DOHH2 (cell line): ENCODE results near the gene SMAP2.

Source experiments
- H3F3A ChIP-seq: fragments of 200-600 bp; sonication (generic), shearing (Covaris generic); 2 replicates; pipeline ENCODE4 v1.6.0; 2016; ENCODE audit warnings: antibody characterized with exemption, mild to moderate bottlenecking; ENCODE audit not compliant: control insufficient read depth, insufficient read depth
- H3K27ac ChIP-seq: fragments of 200-600 bp; sonication (generic); 2 replicates; pipeline ENCODE4 v1.5.1; 2014; ENCODE audit warnings: low read depth, mild to moderate bottlenecking, low read length, moderate library complexity
- H3K27me3 ChIP-seq: fragments of 200-600 bp; sonication (generic); 2 replicates; pipeline ENCODE4 v1.6.1; 2014; ENCODE audit warnings: mild to moderate bottlenecking, low read length, mixed read lengths; ENCODE audit not compliant: control insufficient read depth
- H3K36me3 ChIP-seq: fragments of 200-600 bp; sonication (generic); 2 replicates; pipeline ENCODE4 v1.6.1; 2014; ENCODE audit warnings: mild to moderate bottlenecking, low read length, moderate library complexity, mixed read lengths; ENCODE audit not compliant: control insufficient read depth
- H3K4me1 ChIP-seq: fragments of 200-600 bp; sonication (generic); 2 replicates; pipeline ENCODE4 v1.6.1; 2014; ENCODE audit warnings: mild to moderate bottlenecking, low read length, mixed read lengths; ENCODE audit not compliant: control insufficient read depth
- H3K4me2 ChIP-seq: fragments of 200-600 bp; sonication (generic); 2 replicates; pipeline ENCODE4 v1.6.0; 2014; ENCODE audit warnings: mild to moderate bottlenecking, low read length, moderate library complexity
- H3K4me3 ChIP-seq: fragments of 200-600 bp; sonication (generic); 2 replicates; pipeline ENCODE4 v1.5.1; 2014; ENCODE audit warnings: mild to moderate bottlenecking, low read length, mixed read lengths
- H3K79me2 ChIP-seq: fragments of 200-600 bp; sonication (generic); 2 replicates; pipeline ENCODE4 v1.6.1; 2014; ENCODE audit warnings: mild to moderate bottlenecking, low read length, mixed read lengths; ENCODE audit not compliant: control insufficient read depth
- H3K9me2 ChIP-seq: fragments of 200-600 bp; sonication (generic); replicated peaks from 2 replicates; pipeline ENCODE4 v1.6.1; 2014; ENCODE audit warnings: mild to moderate bottlenecking, low read length, mixed read lengths; ENCODE audit not compliant: control insufficient read depth
- H3K9me3 ChIP-seq: fragments of 200-600 bp; sonication (generic); 2 replicates; pipeline ENCODE4 v1.6.1; 2014; ENCODE audit warnings: antibody characterized with exemption, low read length, mixed read lengths; ENCODE audit not compliant: control insufficient read depth, insufficient read depth
- H4K20me1 ChIP-seq: fragments of 200-600 bp; sonication (generic); 2 replicates; pipeline ENCODE4 v1.6.0; 2014; ENCODE audit warnings: low read depth, mild to moderate bottlenecking, antibody characterized with exemption, low read length, moderate library complexity; ENCODE audit not compliant: control insufficient read depth, insufficient read depth
- EZH2phosphoT487 ChIP-seq: fragments of 200-600 bp; sonication (generic); IDR thresholded peaks from 2 replicates; pipeline ENCODE4 v1.6.1; 2017; ENCODE audit warnings: borderline replicate concordance, mild to moderate bottlenecking, antibody characterized with exemption, low read length, moderate library complexity, mixed read lengths
- TF ChIP-seq, protein P1 (sequence below): fragments of 200-600 bp; sonication (generic); IDR thresholded peaks from one replicate; pipeline ENCODE4 v1.5.1; 2014; ENCODE audit warnings: antibody characterized with exemption, mild to moderate bottlenecking, low read depth, low read length; ENCODE audit not compliant: poor library complexity, severe bottlenecking

SMAP2 gene

DNA sequence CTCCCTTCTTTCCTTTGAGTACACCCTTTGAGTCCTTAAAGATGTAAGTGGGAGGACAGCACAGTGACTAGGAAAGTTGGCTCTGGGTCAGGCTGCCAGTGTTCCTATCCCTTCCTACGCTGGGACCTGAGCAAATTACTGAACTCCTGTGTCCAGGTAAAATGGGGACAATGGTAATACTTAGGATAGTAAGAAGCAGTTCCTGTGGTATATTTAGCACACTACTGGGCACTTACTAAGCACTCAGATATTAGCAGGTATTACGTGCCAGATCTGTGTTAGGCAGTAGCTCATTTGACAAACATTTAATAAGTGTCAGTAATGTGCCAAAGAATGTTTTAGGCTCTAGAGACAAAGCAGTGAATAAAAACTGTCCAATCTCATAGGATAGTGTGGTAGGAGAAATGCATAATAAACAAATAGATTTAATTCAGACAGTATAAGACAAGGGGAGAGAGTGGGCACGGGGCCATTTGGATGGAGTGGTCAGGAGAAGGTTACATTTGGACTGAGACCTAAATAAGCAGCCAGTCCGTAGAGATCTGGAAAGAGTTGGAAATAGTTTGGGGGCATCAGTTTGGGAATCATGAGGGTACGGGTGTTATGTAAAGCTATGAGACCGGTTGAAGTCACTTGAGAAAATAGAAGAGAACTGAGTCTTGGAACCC, 50.6 kb downstream of the SMAP2 start:
- no peak overlapping the region for H3K4me2 ChIP-seq
- H3K79me2 ChIP-seq, result no peaks in the 10 kb centered on the region
- H3K27me3 ChIP-seq, result no peaks in the 10 kb centered on the region
- H3K4me1 ChIP-seq, result no peaks in the 10 kb centered on the region
- peaks cover 3% of the 10 kb centered on the region; the same call in 1 of the 2 replicates for H3F3A ChIP-seq
- H4K20me1 ChIP-seq, result no peaks in the 10 kb centered on the region
- H3K9me3 ChIP-seq, result no peaks in the 10 kb centered on the region
- no peak overlapping the region for H3K4me3 ChIP-seq
- TF ChIP-seq, protein P1, sequence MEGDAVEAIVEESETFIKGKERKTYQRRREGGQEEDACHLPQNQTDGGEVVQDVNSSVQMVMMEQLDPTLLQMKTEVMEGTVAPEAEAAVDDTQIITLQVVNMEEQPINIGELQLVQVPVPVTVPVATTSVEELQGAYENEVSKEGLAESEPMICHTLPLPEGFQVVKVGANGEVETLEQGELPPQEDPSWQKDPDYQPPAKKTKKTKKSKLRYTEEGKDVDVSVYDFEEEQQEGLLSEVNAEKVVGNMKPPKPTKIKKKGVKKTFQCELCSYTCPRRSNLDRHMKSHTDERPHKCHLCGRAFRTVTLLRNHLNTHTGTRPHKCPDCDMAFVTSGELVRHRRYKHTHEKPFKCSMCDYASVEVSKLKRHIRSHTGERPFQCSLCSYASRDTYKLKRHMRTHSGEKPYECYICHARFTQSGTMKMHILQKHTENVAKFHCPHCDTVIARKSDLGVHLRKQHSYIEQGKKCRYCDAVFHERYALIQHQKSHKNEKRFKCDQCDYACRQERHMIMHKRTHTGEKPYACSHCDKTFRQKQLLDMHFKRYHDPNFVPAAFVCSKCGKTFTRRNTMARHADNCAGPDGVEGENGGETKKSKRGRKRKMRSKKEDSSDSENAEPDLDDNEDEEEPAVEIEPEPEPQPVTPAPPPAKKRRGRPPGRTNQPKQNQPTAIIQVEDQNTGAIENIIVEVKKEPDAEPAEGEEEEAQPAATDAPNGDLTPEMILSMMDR, result no peak
- TF ChIP-seq EZH2phosphoT487, result no peak
- H3K36me3 ChIP-seq, result peaks cover 27% of the 10 kb centered on the region
- H3K27ac ChIP-seq, result no peak overlapping the region
- no peaks in the 10 kb centered on the region for H3K9me2 ChIP-seq

DNA sequence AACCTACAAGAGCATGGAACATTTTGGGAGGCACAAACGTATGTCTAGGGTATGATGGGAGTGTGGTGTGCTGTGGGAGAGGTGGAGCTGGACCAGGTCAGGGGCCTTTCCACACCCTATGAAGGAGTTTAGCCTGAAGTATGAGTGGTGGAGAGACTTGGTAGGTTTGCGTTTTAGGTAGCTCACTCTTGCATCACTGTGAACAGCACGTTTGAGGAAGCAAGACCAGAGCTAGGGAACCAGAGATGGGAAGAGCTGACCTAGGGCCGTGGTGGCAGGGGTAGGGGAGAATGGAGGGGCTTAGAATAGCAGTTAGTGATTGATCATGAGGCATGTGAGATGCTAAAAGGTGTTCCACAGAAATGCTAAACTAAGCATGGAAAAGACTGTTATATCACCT, 51.7 kb downstream of the SMAP2 start:
- H3K4me3 ChIP-seq, result no peak overlapping the region
- no peaks in the 10 kb centered on the region for H3K79me2 ChIP-seq
- H3K4me2 ChIP-seq, result no peak overlapping the region
- H3F3A ChIP-seq, result peaks cover 3% of the 10 kb centered on the region; the same call in 1 of the 2 replicates
- TF ChIP-seq, protein P1, result no peak
- no peak for TF ChIP-seq EZH2phosphoT487
- H4K20me1 ChIP-seq, result no peaks in the 10 kb centered on the region
- H3K27ac ChIP-seq, result no peak overlapping the region
- H3K9me2 ChIP-seq, result no peaks in the 10 kb centered on the region
- peaks cover 21% of the 10 kb centered on the region for H3K36me3 ChIP-seq
- H3K4me1 ChIP-seq, result no peaks in the 10 kb centered on the region
- no peaks in the 10 kb centered on the region for H3K27me3 ChIP-seq
- H3K9me3 ChIP-seq, result no peaks in the 10 kb centered on the region

DNA sequence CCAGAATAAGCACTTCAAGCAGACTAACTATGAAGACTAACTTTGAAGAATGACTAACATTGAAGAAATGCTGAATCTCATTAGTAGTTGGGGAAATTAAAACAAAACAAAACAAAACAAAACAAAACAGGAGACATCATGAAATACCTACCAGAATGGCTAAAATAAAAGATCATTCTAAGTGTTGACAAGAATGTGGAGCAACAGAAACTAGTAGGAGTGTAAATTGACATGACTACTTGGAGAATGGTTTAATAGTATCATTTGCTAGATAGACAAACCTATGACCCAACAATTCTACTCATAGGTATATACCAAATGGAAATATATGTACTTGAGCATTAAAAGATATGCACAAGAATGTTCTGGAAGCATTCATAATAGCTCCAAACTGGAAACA, 57.9 kb downstream of the SMAP2 start:
- peaks cover 3% of the 10 kb centered on the region; the same call in 1 of the 2 replicates for H3F3A ChIP-seq
- no peaks in the 10 kb centered on the region for H3K9me3 ChIP-seq

More for the DNA sequence above, 57.9 kb downstream of the SMAP2 start:
- H4K20me1 ChIP-seq, result no peaks in the 10 kb centered on the region
- no peaks in the 10 kb centered on the region for H3K36me3 ChIP-seq
- no peaks in the 10 kb centered on the region for H3K79me2 ChIP-seq
- H3K9me2 ChIP-seq, result no peaks in the 10 kb centered on the region
- H3K27ac ChIP-seq, result no peak overlapping the region
- H3K4me2 ChIP-seq, result no peak overlapping the region
- H3K4me1 ChIP-seq, result no peaks in the 10 kb centered on the region
- TF ChIP-seq, protein P1, result no peak
- TF ChIP-seq EZH2phosphoT487, result no peak
- no peaks in the 10 kb centered on the region for H3K27me3 ChIP-seq
- no peak overlapping the region for H3K4me3 ChIP-seq
